Neutrophil (primary cell): ENCODE measurements around the gene GRHL3.

Experiments
- H3K27ac ChIP-seq: fragments of 200-600 bp; sonication (generic); 2 replicates; pipeline ENCODE4 v1.5.1; 2016; ENCODE audit warnings: mild to moderate bottlenecking, moderate library complexity
- H3K27me3 ChIP-seq: fragments of 200-600 bp; sonication (generic); 2 replicates; pipeline ENCODE4 v1.6.0; 2016; ENCODE audit warnings: mild to moderate bottlenecking
- H3K36me3 ChIP-seq: fragments of 200-600 bp; sonication (generic); 2 replicates; pipeline ENCODE4 v1.5.1; 2017
- H3K4me1 ChIP-seq, 2 experiments: fragments of 200-600 bp in 1 of 2; sonication (generic) in 1 of 2; 1 replicate in 1 of 2; 2 replicates in 1 of 2; pipeline versions ENCODE4 v1.5.1 to v1.6.1; 2013 to 2016; ENCODE audit warnings: low read depth in 1 of 2, low read length in 1 of 2, mild to moderate bottlenecking in 1 of 2, moderate library complexity in 1 of 2; ENCODE audit not compliant: control insufficient read depth in 1 of 2, insufficient read depth in 1 of 2
- H3K4me3 ChIP-seq, 2 experiments: fragments of 200-600 bp in 1 of 2; sonication (generic) in 1 of 2; 1 replicate in 1 of 2; 2 replicates in 1 of 2; pipeline ENCODE4 v1.5.1; 2013 to 2016; ENCODE audit warnings: low read depth in 1 of 2, low read length in 1 of 2, mild to moderate bottlenecking in 1 of 2, moderate library complexity in 1 of 2
- H3K9me3 ChIP-seq: fragments of 200-600 bp; sonication (generic); 2 replicates; pipeline ENCODE4 v1.5.1; 2016
- CTCF ChIP-seq: fragments of 200-600 bp; sonication (generic); IDR thresholded peaks from 2 replicates; pipeline ENCODE4 v1.5.1; 2016; ENCODE audit warnings: antibody characterized with exemption

The GRHL3 gene

GRCh38 chr1:24303600-24303999 lies 15.6 kb upstream of the GRHL3 start:
- H3K27me3 ChIP-seq = peaks cover 28% of the 10 kb centered on the region
- no peaks in the 10 kb centered on the region for H3K9me3 ChIP-seq
- no peak overlapping the region for H3K4me3 ChIP-seq
- no peaks in the 10 kb centered on the region for H3K36me3 ChIP-seq
- TF ChIP-seq CTCF = no peak
- no peak overlapping the region for H3K27ac ChIP-seq
- no peaks in the 10 kb centered on the region for H3K4me1 ChIP-seq

- H3K27me3 ChIP-seq = peaks cover 28% of the 10 kb centered on the region
- H3K36me3 ChIP-seq = no peaks in the 10 kb centered on the region
- no peak for TF ChIP-seq CTCF
- H3K9me3 ChIP-seq = no peaks in the 10 kb centered on the region
- H3K27ac ChIP-seq = no peak overlapping the region
- no peaks in the 10 kb centered on the region for H3K4me1 ChIP-seq
- no peak overlapping the region for H3K4me3 ChIP-seq
These were observed 14.4 kb upstream of the GRHL3 start for GRCh38 chr1:24304763-24305162.

GRCh38 chr1:24308365-24309015 lies 10.7 kb upstream of the GRHL3 start:
- Histone ChIP-seq H3K27me3 (no peaks in the 10 kb centered on the region), H3K36me3 (no peaks in the 10 kb centered on the region), H3K9me3 (no peaks in the 10 kb centered on the region), H3K4me1 (no peaks in the 10 kb centered on the region), H3K4me3 (no peak overlapping the region), H3K27ac (no peak overlapping the region)
- no peak for TF ChIP-seq CTCF

GRCh38 chr1:24309762-24310485 lies 9.2 kb upstream of the GRHL3 start:
- Histone ChIP-seq H3K27ac (no peak overlapping the region), H3K27me3 (no peaks in the 10 kb centered on the region), H3K36me3 (no peaks in the 10 kb centered on the region), H3K4me1 (no peaks in the 10 kb centered on the region), H3K4me3 (no peak overlapping the region), H3K9me3 (no peaks in the 10 kb centered on the region)
- no peak for TF ChIP-seq CTCF

GRCh38 chr1:24311234-24311633 lies 7.9 kb upstream of the GRHL3 start:
- TF ChIP-seq CTCF = no peak
- no peaks in the 10 kb centered on the region for H3K4me1 ChIP-seq
- peaks cover 7% of the 10 kb centered on the region for H3K27me3 ChIP-seq
- H3K36me3 ChIP-seq = no peaks in the 10 kb centered on the region
- H3K4me3 ChIP-seq = no peak overlapping the region
- H3K9me3 ChIP-seq = no peaks in the 10 kb centered on the region
- H3K27ac ChIP-seq = no peak overlapping the region
